SK-N-SH (cell line): ENCODE data around the gene MAP6. TPM values are rescaled to one million over a fixed set of nuclear protein-coding genes. Genes with fewer than 3 reads are reported as not detected.

ENCODE experiments used
- CTCF ChIA-PET: fragments of 300-600, 350-600 bp; formaldehyde crosslinking; extraction: SDS; loops from one replicate; lab custom pipeline; 2021; lab: Yijun Ruan, JAX
- POLR2A ChIA-PET: fragments of 350-600 bp; sonication (Branson Sonifier 250); formaldehyde crosslinking; extraction: SDS; loops from one replicate; lab custom pipeline; 2020; ENCODE audit warnings: antibody characterized with exemption, inconsistent platforms; lab: Yijun Ruan, JAX
- DNase-seq: peaks from one replicate; pipeline ENCODE4 v3.0.0; 2012
- H2AFZ ChIP-seq: fragments of 200-600 bp; sonication (generic); 2 replicates; pipeline ENCODE4 v1.8.1; 2016; ENCODE audit warnings: antibody characterized with exemption, mild to moderate bottlenecking, low read depth
- H3F3A ChIP-seq: fragments of 200-600 bp; sonication (generic); replicated peaks from 2 replicates; pipeline ENCODE3; 2016; ENCODE audit warnings: antibody characterized with exemption, mild to moderate bottlenecking; ENCODE audit not compliant: insufficient read depth
- H3K27ac ChIP-seq, 2 experiments: fragments of 200-500 bp in 1 of 2; fragments of 200-600 bp in 1 of 2; sonication (Bioruptor generic) in 1 of 2; sonication (generic), shearing (Covaris generic) in 1 of 2; 2 replicates each; pipeline versions ENCODE4 v1.5.1 to v1.6.1; 2014 to 2016; ENCODE audit warnings: low read depth in 2 of 2, inconsistent platforms in 1 of 2, low read length in 1 of 2, mild to moderate bottlenecking in 1 of 2, mixed read lengths in 1 of 2
- H3K27me3 ChIP-seq: fragments of 200-600 bp; sonication (generic), shearing (Covaris generic); 2 replicates; pipeline ENCODE4 v1.6.1; 2016; ENCODE audit warnings: mixed run types; ENCODE audit not compliant: insufficient read depth
- H3K36me3 ChIP-seq, 2 experiments: fragments of 200-500 bp in 1 of 2; fragments of 200-600 bp in 1 of 2; sonication (Bioruptor generic) in 1 of 2; sonication (generic) in 1 of 2; replicated peaks in 1 of 2; 2 replicates each; pipeline versions ENCODE3 to v1.5.1; 2014 to 2016; ENCODE audit warnings: low read length in 1 of 2, mild to moderate bottlenecking in 1 of 2; ENCODE audit not compliant: insufficient read depth in 2 of 2, control insufficient read depth in 1 of 2
- H3K4me1 ChIP-seq, 2 experiments: fragments of 200-500 bp in 1 of 2; fragments of 200-600 bp in 1 of 2; sonication (Bioruptor generic) in 1 of 2; sonication (generic), shearing (Covaris generic) in 1 of 2; 2 replicates each; pipeline versions ENCODE4 v1.5.1 to v1.6.1; 2014 to 2016; ENCODE audit warnings: low read depth in 1 of 2, low read length in 1 of 2, mixed run types in 1 of 2; ENCODE audit not compliant: insufficient read depth in 2 of 2, control insufficient read depth in 1 of 2
- H3K4me2 ChIP-seq: fragments of 200-600 bp; sonication (generic), shearing (Covaris generic); 2 replicates; pipeline ENCODE4 v1.6.1; 2017; ENCODE audit warnings: mixed run types
- H3K4me3 ChIP-seq, 2 experiments: fragments of 200-500 bp in 1 of 2; fragments of 200-600 bp in 1 of 2; sonication (Bioruptor generic) in 1 of 2; sonication (generic), shearing (Covaris generic) in 1 of 2; 2 replicates each; pipeline versions ENCODE4 v1.5.1 to v1.8.1; 2014 to 2016; ENCODE audit warnings: low read depth in 2 of 2, inconsistent platforms in 1 of 2, low read length in 1 of 2, mild to moderate bottlenecking in 1 of 2, mixed read lengths in 1 of 2, moderate library complexity in 1 of 2
- H3K79me2 ChIP-seq: fragments of 200-600 bp; sonication (generic); 2 replicates; pipeline ENCODE4 v1.8.1; 2017; ENCODE audit warnings: mild to moderate bottlenecking; ENCODE audit not compliant: insufficient read depth
- H3K9ac ChIP-seq: fragments of 200-600 bp; sonication (generic); 2 replicates; pipeline ENCODE4 v1.6.1; 2017; ENCODE audit warnings: mixed run types
- H3K9me2 ChIP-seq: fragments of 200-600 bp; sonication (generic); 2 replicates; pipeline ENCODE4 v1.6.1; 2017; ENCODE audit warnings: mixed run types
- H3K9me3 ChIP-seq: fragments of 200-600 bp; sonication (generic); 2 replicates; pipeline ENCODE4 v1.6.1; 2017; ENCODE audit warnings: mixed run types, mild to moderate bottlenecking, moderate library complexity
- H4K20me1 ChIP-seq: fragments of 200-600 bp; sonication (generic); 2 replicates; pipeline ENCODE4 v1.6.1; 2017; ENCODE audit warnings: mild to moderate bottlenecking, mixed run types; ENCODE audit not compliant: insufficient read depth
- FOXJ3 ChIP-seq: sonication (generic); formaldehyde crosslinking; IDR thresholded peaks from 2 replicates; pipeline ENCODE4 v1.5.1; 2020; ENCODE audit warnings: mild to moderate bottlenecking, missing genetic modification reagents
- GABPA ChIP-seq: IDR thresholded peaks from 2 replicates; pipeline ENCODE4 v1.4.0; 2012; ENCODE audit warnings: low read depth, mild to moderate bottlenecking
- GATA2 ChIP-seq: sonication (generic); formaldehyde crosslinking; IDR thresholded peaks from 2 replicates; pipeline ENCODE4 v1.5.0; 2020; ENCODE audit warnings: mild to moderate bottlenecking, missing genetic modification reagents
- POLR2AphosphoS5 ChIP-seq: IDR thresholded peaks from 2 replicates; pipeline ENCODE4 v1.6.1; 2012; ENCODE audit warnings: low read depth, low read length
- YY1 ChIP-seq: IDR thresholded peaks from 2 replicates; pipeline ENCODE4 v1.4.0; 2012; ENCODE audit warnings: low read depth, mild to moderate bottlenecking
- WGBS: methylation state at CpG from one replicate; pipeline ENCODE4 v1.1.6; 2017; ENCODE audit warnings: low lambda C conversion rate; 5-methylcytosine and 5-hydroxymethylcytosine counted together
- polyA plus RNA-seq, 3 experiments: library from polyadenylated mRNA; depleted of rRNA; stranded (reverse); fragments of >200 nt; gene quantifications; 2 replicates each; pipeline ENCODE4 v1.2.3, GENCODE V29; 2012
- TF ChIP-seq, protein P1 (sequence below): IDR thresholded peaks from 2 replicates; pipeline ENCODE4 v1.4.0; 2012; ENCODE audit warnings: low read depth, borderline replicate concordance
- TF ChIP-seq, protein P2 (sequence below): IDR thresholded peaks from 2 replicates; pipeline ENCODE4 v1.4.0; 2012; ENCODE audit warnings: low read depth, borderline replicate concordance
- TF ChIP-seq, protein P3 (sequence below): fragments of 150-350 bp; IDR thresholded peaks from 2 replicates; pipeline ENCODE4 v1.6.1; 2017; ENCODE audit warnings: antibody characterized with exemption, low read length, low read depth, borderline replicate concordance

Gene MAP6
- polyA plus RNA-seq, 1 of the 3 experiments (the other 2 are of a cell fraction): 11.1 TPM

DNA sequence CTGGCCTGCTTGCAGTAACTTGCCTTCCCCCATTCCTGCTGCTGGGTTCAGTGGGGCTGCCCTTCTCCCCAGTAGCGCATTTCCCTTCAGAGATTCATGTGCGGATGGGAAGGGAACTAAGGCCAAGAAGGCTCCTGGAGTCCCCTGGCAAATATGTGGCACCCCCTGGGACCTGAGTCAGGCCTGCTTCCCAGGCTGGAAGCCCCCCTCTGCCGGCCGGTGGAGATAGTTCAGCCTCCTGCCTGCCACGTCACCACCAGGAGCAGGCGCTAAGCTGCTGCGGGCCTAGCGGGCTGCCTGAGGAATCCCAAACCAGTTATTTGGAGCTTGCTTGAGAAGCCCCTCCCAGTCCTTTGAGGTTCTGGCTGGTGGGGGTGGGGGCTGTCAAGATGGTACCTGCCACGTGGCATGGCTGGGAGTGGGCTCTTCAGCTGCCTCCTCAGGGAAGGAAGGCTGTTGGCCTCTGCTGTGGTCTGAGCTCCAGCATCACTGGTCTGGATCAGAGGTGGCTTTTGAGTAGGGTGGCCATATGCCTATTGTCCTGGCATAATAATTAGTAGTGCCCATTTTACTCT is 104.8 kb downstream of the MAP6 start (continued):
- TF ChIP-seq, protein P1, sequence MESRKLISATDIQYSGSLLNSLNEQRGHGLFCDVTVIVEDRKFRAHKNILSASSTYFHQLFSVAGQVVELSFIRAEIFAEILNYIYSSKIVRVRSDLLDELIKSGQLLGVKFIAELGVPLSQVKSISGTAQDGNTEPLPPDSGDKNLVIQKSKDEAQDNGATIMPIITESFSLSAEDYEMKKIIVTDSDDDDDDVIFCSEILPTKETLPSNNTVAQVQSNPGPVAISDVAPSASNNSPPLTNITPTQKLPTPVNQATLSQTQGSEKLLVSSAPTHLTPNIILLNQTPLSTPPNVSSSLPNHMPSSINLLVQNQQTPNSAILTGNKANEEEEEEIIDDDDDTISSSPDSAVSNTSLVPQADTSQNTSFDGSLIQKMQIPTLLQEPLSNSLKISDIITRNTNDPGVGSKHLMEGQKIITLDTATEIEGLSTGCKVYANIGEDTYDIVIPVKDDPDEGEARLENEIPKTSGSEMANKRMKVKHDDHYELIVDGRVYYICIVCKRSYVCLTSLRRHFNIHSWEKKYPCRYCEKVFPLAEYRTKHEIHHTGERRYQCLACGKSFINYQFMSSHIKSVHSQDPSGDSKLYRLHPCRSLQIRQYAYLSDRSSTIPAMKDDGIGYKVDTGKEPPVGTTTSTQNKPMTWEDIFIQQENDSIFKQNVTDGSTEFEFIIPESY: 0 out of 2 replicates have a peak, but pooled peaks have one; percentile 11
- no peak for TF ChIP-seq POLR2AphosphoS5

DNA sequence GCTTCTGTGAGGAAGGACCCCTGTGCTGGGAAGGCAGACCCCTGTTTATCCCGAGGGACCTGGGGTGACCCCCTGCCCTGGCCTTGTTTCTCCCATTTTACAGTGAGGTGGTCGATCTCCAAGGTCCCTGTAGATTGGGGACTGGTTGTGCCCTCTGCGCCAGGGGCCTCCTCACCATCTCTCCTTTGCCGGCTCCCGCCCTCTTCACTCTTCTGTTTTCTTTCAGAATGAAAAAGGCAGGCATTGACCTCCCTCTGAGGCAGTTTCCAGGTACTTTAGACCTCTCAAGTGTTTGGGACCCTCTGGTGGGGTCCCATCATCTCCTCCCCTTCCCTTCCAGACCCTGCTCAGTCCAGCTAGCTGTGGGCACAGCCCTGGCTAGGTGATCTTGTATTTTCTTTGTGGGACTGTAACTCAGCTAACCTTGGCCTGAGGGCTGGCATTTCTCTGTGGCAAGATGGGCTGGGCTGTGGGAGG is 105.3 kb downstream of the MAP6 start:
- H3K27ac ChIP-seq: peak overlapping the region; percentile 92 to 98
- H3F3A ChIP-seq: peaks cover 28% of the 10 kb centered on the region
- no peaks in the 10 kb centered on the region for H3K9me3 ChIP-seq
- H3K9me2 ChIP-seq: no peaks in the 10 kb centered on the region
- H4K20me1 ChIP-seq: peaks cover 48% of the 10 kb centered on the region
- ChIA-PET POLR2A (interaction anchor here (2.2 to 3.8 kb wide), 3 partner anchors 9 to 20 kb away, joined by 12 to 17 read pairs (median 16); no protein-coding TSS in a partner anchor), CTCF (interaction anchor here (0.6 to 6.3 kb wide), 4 partner anchors 12 to 48 kb away, joined by 3 to 45 read pairs (median 6); no protein-coding TSS in a partner anchor)
- peaks cover 63% of the 10 kb centered on the region for H3K79me2 ChIP-seq
- 38% methylated on average over 5 of the region's 5 CpGs for WGBS
- H3K4me3 ChIP-seq: peak overlapping the region; percentile 77 to 89
- peak overlapping the region; percentile 87 for H3K4me2 ChIP-seq
- H3K36me3 ChIP-seq: peaks cover 17 to 36% of the 10 kb centered on the region in 2 experiments
- peaks cover 35 to 47% of the 10 kb centered on the region in 2 experiments for H3K4me1 ChIP-seq
- TF ChIP-seq, protein P2, sequence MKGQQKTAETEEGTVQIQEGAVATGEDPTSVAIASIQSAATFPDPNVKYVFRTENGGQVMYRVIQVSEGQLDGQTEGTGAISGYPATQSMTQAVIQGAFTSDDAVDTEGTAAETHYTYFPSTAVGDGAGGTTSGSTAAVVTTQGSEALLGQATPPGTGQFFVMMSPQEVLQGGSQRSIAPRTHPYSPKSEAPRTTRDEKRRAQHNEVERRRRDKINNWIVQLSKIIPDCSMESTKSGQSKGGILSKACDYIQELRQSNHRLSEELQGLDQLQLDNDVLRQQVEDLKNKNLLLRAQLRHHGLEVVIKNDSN: no peak
- TF ChIP-seq, protein P1: 0 out of 2 replicates have a peak, but pooled peaks have one; percentile 1
- TF ChIP-seq YY1: no peak
- TF ChIP-seq GABPA: no peak
- no peak for TF ChIP-seq FOXJ3
- no peak for TF ChIP-seq GATA2 (CRISPR knock-in tag)
- TF ChIP-seq, protein P3, sequence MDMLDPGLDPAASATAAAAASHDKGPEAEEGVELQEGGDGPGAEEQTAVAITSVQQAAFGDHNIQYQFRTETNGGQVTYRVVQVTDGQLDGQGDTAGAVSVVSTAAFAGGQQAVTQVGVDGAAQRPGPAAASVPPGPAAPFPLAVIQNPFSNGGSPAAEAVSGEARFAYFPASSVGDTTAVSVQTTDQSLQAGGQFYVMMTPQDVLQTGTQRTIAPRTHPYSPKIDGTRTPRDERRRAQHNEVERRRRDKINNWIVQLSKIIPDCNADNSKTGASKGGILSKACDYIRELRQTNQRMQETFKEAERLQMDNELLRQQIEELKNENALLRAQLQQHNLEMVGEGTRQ: no peak
- no peak for TF ChIP-seq POLR2AphosphoS5
- H3K27me3 ChIP-seq: no peaks in the 10 kb centered on the region
- H2AFZ ChIP-seq: no peak overlapping the region
- no peak for DNase-seq
- H3K9ac ChIP-seq: peak overlapping the region; percentile 97
